HEK293 (cell line): ENCODE results near the gene ITGA2B.

ENCODE experiments used
- GLI2 ChIP-seq: fragments of 450-650 bp; formaldehyde crosslinking; IDR thresholded peaks from 2 replicates; pipeline ENCODE4; 2017; ENCODE audit warnings: missing biosample characterization, missing genetic modification characterization, low read depth, borderline replicate concordance
- INSM2 ChIP-seq: fragments of 450-650 bp; formaldehyde crosslinking; IDR thresholded peaks from 2 replicates; pipeline ENCODE4 v1.5.1; 2016; ENCODE audit warnings: missing biosample characterization, missing genetic modification characterization
- MZF1 ChIP-seq: fragments of 450-650 bp; formaldehyde crosslinking; IDR thresholded peaks from 2 replicates; pipeline ENCODE4 v1.5.1; 2017; ENCODE audit warnings: missing biosample characterization, missing genetic modification characterization, borderline replicate concordance
- PATZ1 ChIP-seq: fragments of 450-650 bp; formaldehyde crosslinking; IDR thresholded peaks from 2 replicates; pipeline ENCODE4 v1.5.1; 2016; ENCODE audit warnings: missing biosample characterization, missing genetic modification characterization
- PRDM10 ChIP-seq: fragments of 450-650 bp; formaldehyde crosslinking; IDR thresholded peaks from 2 replicates; pipeline ENCODE4 v1.5.1; 2016; ENCODE audit warnings: missing biosample characterization, missing genetic modification characterization
- PRDM2 ChIP-seq: fragments of 450-650 bp; formaldehyde crosslinking; IDR thresholded peaks from 2 replicates; pipeline ENCODE4 v1.5.1; 2016; ENCODE audit warnings: missing biosample characterization, missing genetic modification characterization, borderline replicate concordance
- REPIN1 ChIP-seq: fragments of 450-650 bp; formaldehyde crosslinking; IDR thresholded peaks from 2 replicates; pipeline ENCODE4 v1.5.1; 2017; ENCODE audit warnings: missing biosample characterization, missing genetic modification characterization, low read depth
- ZNF148 ChIP-seq: fragments of 450-650 bp; formaldehyde crosslinking; IDR thresholded peaks from 2 replicates; pipeline ENCODE4 v1.5.0; 2017; ENCODE audit warnings: missing biosample characterization, missing genetic modification characterization, borderline replicate concordance
- ZNF155 ChIP-seq: fragments of 450-650 bp; formaldehyde crosslinking; IDR thresholded peaks from 2 replicates; pipeline ENCODE4 v1.5.1; 2016; ENCODE audit warnings: missing biosample characterization, missing genetic modification characterization
- ZNF169 ChIP-seq: fragments of 450-650 bp; formaldehyde crosslinking; IDR thresholded peaks from 2 replicates; pipeline ENCODE4 v1.5.1; 2016; ENCODE audit warnings: missing biosample characterization, missing genetic modification characterization
- ZNF184 ChIP-seq: fragments of 450-650 bp; IDR thresholded peaks from 2 replicates; pipeline ENCODE4 v1.5.1; 2018; ENCODE audit warnings: missing biosample characterization, mild to moderate bottlenecking, missing genetic modification characterization
- ZNF366 ChIP-seq: fragments of 450-650 bp; formaldehyde crosslinking; conservative IDR thresholded peaks from 2 replicates; pipeline ENCODE4 v1.5.1; 2016; ENCODE audit warnings: missing biosample characterization, missing genetic modification characterization
- ZNF560 ChIP-seq: fragments of 450-650 bp; formaldehyde crosslinking; IDR thresholded peaks from 2 replicates; pipeline ENCODE4 v1.5.1; 2017; ENCODE audit warnings: missing biosample characterization, missing genetic modification characterization, borderline replicate concordance
- ZNF677 ChIP-seq: fragments of 450-650 bp; IDR thresholded peaks from 2 replicates; pipeline ENCODE4 v1.5.0; 2018; ENCODE audit warnings: missing biosample characterization, mild to moderate bottlenecking, missing genetic modification characterization, moderate library complexity

Gene ITGA2B

GRCh38 chr17:44333371-44333770 is 56.1 kb downstream of the ITGA2B start (continued):
- TF ChIP-seq PRDM10, result no peak
- no peak for TF ChIP-seq MZF1 (tag by site-specific recombination)
- TF ChIP-seq PATZ1 (tag by site-specific recombination), result no peak
- no peak for TF ChIP-seq PRDM2 (tag by site-specific recombination)
- TF ChIP-seq ZNF169 (tag by site-specific recombination), result no peak
- TF ChIP-seq ZNF366 (tag by site-specific recombination), result no peak
- TF ChIP-seq ZNF184, result no peak
- TF ChIP-seq GLI2 (tag by site-specific recombination), result no peak
- TF ChIP-seq ZNF148 (tag by site-specific recombination), result no peak
- TF ChIP-seq ZNF155, result no peak
- TF ChIP-seq ZNF560 (tag by site-specific recombination), result no peak
- no peak for TF ChIP-seq REPIN1 (tag by site-specific recombination)
- no peak for TF ChIP-seq ZNF677
- TF ChIP-seq INSM2 (tag by site-specific recombination), result no peak
